Lung (tissue), 12 donors: Measurements from ENCODE around the gene SHISAL2A. TPM values are rescaled to one million over a fixed set of nuclear protein-coding genes. Genes with fewer than 3 reads are reported as not detected.

ENCODE experiments used
- ATAC-seq: fragments of 200-7000 bp; cut with Tn5 transposase; one replicate; pipeline ENCODE4 v1.9.1; 2020; ENCODE audit warnings: moderate number of reproducible peaks; ENCODE audit not compliant: insufficient read depth, low FRiP score
- DNase-seq, 3 donors: peaks; one replicate each; pipeline ENCODE4 v3.0.0-alpha.2; 2013 to 2017
- H3K27ac ChIP-seq, 2 donors: one replicate each; pipeline ENCODE4 v1.5.1; 2013; ENCODE audit warnings: mild to moderate bottlenecking in 2 of 2, moderate library complexity in 2 of 2, control low read depth in 1 of 2, inconsistent platforms in 1 of 2, low read depth in 1 of 2, low read length in 1 of 2
- H3K27me3 ChIP-seq, 3 donors: one replicate each; pipeline ENCODE4 v1.5.1; 2013; ENCODE audit warnings: low read length in 2 of 3; ENCODE audit not compliant: control insufficient read depth in 3 of 3, insufficient read depth in 3 of 3
- H3K36me3 ChIP-seq, 4 donors: one replicate each; pipeline ENCODE4 v1.5.1; 2013; ENCODE audit warnings: low read length in 4 of 4, mild to moderate bottlenecking in 1 of 4, moderate library complexity in 1 of 4; ENCODE audit not compliant: control insufficient read depth in 4 of 4, insufficient read depth in 4 of 4
- H3K4me1 ChIP-seq, 5 donors: one replicate each; pipeline ENCODE4 v1.5.1; 2013; ENCODE audit warnings: low read length in 5 of 5, mild to moderate bottlenecking in 2 of 5, moderate library complexity in 1 of 5; ENCODE audit not compliant: control insufficient read depth in 5 of 5, insufficient read depth in 5 of 5
- H3K4me3 ChIP-seq: one replicate; pipeline ENCODE4 v1.5.1; 2013; ENCODE audit warnings: mild to moderate bottlenecking, control low read depth, moderate library complexity
- H3K9ac ChIP-seq, 2 donors: one replicate each; pipeline ENCODE4 v1.5.1; 2013; ENCODE audit warnings: low read length in 2 of 2, control low read depth in 1 of 2; ENCODE audit not compliant: insufficient read depth in 1 of 2
- H3K9me3 ChIP-seq, 4 donors: one replicate each; pipeline ENCODE4 v1.5.1; 2013; ENCODE audit warnings: low read length in 3 of 4, mild to moderate bottlenecking in 1 of 4, moderate library complexity in 1 of 4; ENCODE audit not compliant: control insufficient read depth in 4 of 4, insufficient read depth in 3 of 4
- WGBS, 2 donors: extraction: QIAGEN DNeasy Blood & Tissue Kit; methylation state at CpG; one replicate each; pipeline ENCODE4 v1.1.7; 2013; 5-methylcytosine and 5-hydroxymethylcytosine counted together
- polyA plus RNA-seq, 2 donors: library from polyadenylated mRNA; stranded (reverse); fragments of 200-250 nt; gene quantifications; one replicate each; pipeline ENCODE4 v1.2.1, GENCODE V29; 2013
- total RNA-seq, 2 donors: library from RNA; depleted of rRNA in 1 of 2; stranded (reverse); fragments of >200 nt in 1 of 2; gene quantifications; one replicate each; pipeline ENCODE4 v1.2.1, GENCODE V29; 2014 to 2021
- TF ChIP-seq, protein P1 (sequence below): IDR thresholded peaks from 2 replicates; pipeline ENCODE4 v1.5.1; 2012; ENCODE audit warnings: mild to moderate bottlenecking; ENCODE audit errors: control extremely low read depth, extremely low read depth
- donor health status: control.
- donor health status: control.
- donor health status: Bipolar disorder and iron deficiency.
- donor health status: healthy.
- donor health status: DM: yes; HTN: yes; CAD: no.

The SHISAL2A gene
- total and polyA plus RNA-seq, 4 donors = 0.79 to 2.6 (median 2.0) TPM

DNA sequence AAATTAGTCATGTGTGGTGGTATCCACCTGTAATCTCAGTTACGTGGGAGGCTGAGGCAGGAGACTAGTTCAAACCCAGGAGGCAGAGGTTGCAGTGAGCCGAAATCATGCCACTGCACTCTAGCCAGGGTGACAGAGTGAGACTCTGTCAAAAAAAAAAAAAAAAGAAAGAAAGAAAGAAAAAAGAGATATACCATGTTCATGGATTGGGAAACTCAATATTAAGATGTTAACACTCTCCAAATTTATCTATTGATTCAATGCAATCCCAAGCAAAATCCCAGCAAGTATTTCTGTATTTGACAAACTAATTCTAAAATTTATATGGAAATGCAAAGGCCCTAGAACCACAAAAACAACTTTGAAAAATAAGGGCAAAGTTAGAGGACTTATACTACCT is 11.0 kb upstream of the SHISAL2A start:
- WGBS, 2 donors = 96 to 98% methylated on average over 2 of the region's 2 CpGs
- no peak overlapping the region for H3K27ac ChIP-seq

DNA sequence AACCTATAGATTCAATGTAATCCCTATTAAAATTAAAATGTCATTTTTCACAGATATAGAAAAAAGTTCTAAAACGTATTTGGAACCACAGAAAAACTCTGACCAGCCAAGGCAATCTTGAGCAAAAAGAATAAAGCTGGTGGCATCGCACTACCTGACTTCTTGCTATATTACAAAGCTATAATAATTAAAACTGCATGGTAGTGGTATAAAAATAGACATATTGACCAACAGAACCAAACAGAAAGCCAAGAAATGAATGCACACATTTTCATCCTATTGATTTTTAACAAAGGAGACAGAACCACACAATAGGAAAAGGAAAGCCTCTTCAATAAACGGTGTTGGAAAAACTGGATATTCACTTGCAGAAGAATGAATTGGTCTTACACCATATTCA is 9.2 kb upstream of the SHISAL2A start:
- Histone ChIP-seq H3K9ac (no peak overlapping the region), H3K27me3 (no peaks in the 10 kb centered on the region), H3K9me3 (peaks cover 0 to 7% (median 3%) of the 10 kb centered on the region in 4 donors), H3K4me3 (no peak overlapping the region), H3K27ac (no peak overlapping the region), H3K4me1 (peaks cover 0 to 4% (median 0%) of the 10 kb centered on the region in 5 donors), H3K36me3 (no peaks in the 10 kb centered on the region)
- ATAC-seq = no peak
- DNase-seq = no peak
- 93 to 98% methylated on average over 3 of the region's 3 CpGs for WGBS, 2 donors
- TF ChIP-seq, protein P1, sequence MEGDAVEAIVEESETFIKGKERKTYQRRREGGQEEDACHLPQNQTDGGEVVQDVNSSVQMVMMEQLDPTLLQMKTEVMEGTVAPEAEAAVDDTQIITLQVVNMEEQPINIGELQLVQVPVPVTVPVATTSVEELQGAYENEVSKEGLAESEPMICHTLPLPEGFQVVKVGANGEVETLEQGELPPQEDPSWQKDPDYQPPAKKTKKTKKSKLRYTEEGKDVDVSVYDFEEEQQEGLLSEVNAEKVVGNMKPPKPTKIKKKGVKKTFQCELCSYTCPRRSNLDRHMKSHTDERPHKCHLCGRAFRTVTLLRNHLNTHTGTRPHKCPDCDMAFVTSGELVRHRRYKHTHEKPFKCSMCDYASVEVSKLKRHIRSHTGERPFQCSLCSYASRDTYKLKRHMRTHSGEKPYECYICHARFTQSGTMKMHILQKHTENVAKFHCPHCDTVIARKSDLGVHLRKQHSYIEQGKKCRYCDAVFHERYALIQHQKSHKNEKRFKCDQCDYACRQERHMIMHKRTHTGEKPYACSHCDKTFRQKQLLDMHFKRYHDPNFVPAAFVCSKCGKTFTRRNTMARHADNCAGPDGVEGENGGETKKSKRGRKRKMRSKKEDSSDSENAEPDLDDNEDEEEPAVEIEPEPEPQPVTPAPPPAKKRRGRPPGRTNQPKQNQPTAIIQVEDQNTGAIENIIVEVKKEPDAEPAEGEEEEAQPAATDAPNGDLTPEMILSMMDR = no peak

More for the DNA sequence above, 11.0 kb upstream of the SHISAL2A start:
- no peak for DNase-seq
- Histone ChIP-seq H3K9me3 (peaks cover 0 to 7% (median 3%) of the 10 kb centered on the region in 4 donors), H3K9ac (no peak overlapping the region), H3K27me3 (no peaks in the 10 kb centered on the region), H3K36me3 (no peaks in the 10 kb centered on the region), H3K4me1 (no peaks in the 10 kb centered on the region), H3K4me3 (no peak overlapping the region)
- no peak for ATAC-seq
- TF ChIP-seq, protein P1 = no peak

DNA sequence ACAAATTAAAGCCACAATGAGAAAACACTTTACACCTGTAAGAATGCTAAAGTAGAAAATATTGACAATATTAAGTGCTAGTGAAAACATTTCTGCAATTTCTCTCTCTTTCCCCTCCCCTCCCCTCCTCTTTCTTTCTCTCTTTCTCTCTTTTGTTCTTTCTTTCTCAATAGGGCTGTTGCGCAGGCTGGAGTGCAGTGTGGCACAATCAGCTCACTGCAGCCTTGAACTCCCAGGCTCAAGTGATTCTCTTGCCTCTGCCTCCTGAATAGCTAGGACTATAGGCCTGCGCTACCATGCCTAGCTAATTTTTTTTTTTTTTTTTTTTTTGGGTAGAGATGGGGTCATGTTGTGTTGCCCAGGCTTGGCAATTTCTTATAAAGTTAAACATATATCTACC is 5.9 kb upstream of the SHISAL2A start:
- Histone ChIP-seq H3K4me1 (peaks cover 0 to 21% (median 5%) of the 10 kb centered on the region in 5 donors), H3K9ac (no peak overlapping the region), H3K36me3 (no peaks in the 10 kb centered on the region), H3K4me3 (no peak overlapping the region), H3K27ac (no peak overlapping the region), H3K27me3 (no peaks in the 10 kb centered on the region), H3K9me3 (peaks cover 0 to 8% (median 1%) of the 10 kb centered on the region in 4 donors)
- ATAC-seq (no peak), DNase-seq (no peak)
- WGBS, 2 donors = 55 to 94% methylated on average over 2 of the region's 2 CpGs
- TF ChIP-seq, protein P1 = no peak
